Spleen (tissue), 7 donors: ENCODE results near the gene GLG1.

Experiments used
- POLR2A ChIP-seq, 3 donors: fragments of 450-650 bp; IDR thresholded peaks; one replicate each; pipeline ENCODE4 v1.5.1; 2017; ENCODE audit warnings: antibody characterized with exemption in 3 of 3, mild to moderate bottlenecking in 1 of 3
- POLR2AphosphoS5 ChIP-seq, 3 donors: sonication (generic); formaldehyde crosslinking; IDR thresholded peaks; one replicate each; pipeline ENCODE4 v1.5.1; 2017; ENCODE audit warnings: antibody characterized with exemption in 3 of 3
- TF ChIP-seq, protein P1 (sequence below), 11 experiments: fragments of 200-600 bp in 7 of 11; fragments of 450-650 bp in 4 of 11; sonication (generic) in 4 of 11; IDR thresholded peaks in 8 of 11; conservative IDR thresholded peaks in 3 of 11; 1 replicate in 7 of 11; 2 replicates in 4 of 11; pipeline versions ENCODE4 v1.4.0 to v1.8.0; 2016 to 2021; ENCODE audit warnings: antibody characterized with exemption in 11 of 11, inconsistent platforms in 4 of 11, mild to moderate bottlenecking in 1 of 11
- donor health status: DM: no; HTN: no; CAD: no; lungs with moderate emphysema.
- donor health status: DM: no; HTN: no; CAD: no.
- donor health status: DM: no; HTN: no; CAD: no.

GRCh38 chr16:74496054-74496453 is 110.9 kb downstream of the GLG1 start:
- TF ChIP-seq POLR2AphosphoS5 (IDR thresholded peaks at IDR 0.05) (no peak), POLR2A (IDR thresholded peaks at IDR 0.05) (no peak)
- TF ChIP-seq, protein P1, sequence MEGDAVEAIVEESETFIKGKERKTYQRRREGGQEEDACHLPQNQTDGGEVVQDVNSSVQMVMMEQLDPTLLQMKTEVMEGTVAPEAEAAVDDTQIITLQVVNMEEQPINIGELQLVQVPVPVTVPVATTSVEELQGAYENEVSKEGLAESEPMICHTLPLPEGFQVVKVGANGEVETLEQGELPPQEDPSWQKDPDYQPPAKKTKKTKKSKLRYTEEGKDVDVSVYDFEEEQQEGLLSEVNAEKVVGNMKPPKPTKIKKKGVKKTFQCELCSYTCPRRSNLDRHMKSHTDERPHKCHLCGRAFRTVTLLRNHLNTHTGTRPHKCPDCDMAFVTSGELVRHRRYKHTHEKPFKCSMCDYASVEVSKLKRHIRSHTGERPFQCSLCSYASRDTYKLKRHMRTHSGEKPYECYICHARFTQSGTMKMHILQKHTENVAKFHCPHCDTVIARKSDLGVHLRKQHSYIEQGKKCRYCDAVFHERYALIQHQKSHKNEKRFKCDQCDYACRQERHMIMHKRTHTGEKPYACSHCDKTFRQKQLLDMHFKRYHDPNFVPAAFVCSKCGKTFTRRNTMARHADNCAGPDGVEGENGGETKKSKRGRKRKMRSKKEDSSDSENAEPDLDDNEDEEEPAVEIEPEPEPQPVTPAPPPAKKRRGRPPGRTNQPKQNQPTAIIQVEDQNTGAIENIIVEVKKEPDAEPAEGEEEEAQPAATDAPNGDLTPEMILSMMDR (IDR thresholded peaks at IDR 0.05 in 8 of 11, conservative IDR thresholded peaks at IDR 0.05 in 3 of 11), result no peak
